ENCODE data around the gene TGFB1I1.
"Not testable (repeated sequence)": the region's sequence is repeated elsewhere in the genome, so short reads cannot be mapped to it uniquely, and the experiment has no call there.

The TGFB1I1 gene

DNA sequence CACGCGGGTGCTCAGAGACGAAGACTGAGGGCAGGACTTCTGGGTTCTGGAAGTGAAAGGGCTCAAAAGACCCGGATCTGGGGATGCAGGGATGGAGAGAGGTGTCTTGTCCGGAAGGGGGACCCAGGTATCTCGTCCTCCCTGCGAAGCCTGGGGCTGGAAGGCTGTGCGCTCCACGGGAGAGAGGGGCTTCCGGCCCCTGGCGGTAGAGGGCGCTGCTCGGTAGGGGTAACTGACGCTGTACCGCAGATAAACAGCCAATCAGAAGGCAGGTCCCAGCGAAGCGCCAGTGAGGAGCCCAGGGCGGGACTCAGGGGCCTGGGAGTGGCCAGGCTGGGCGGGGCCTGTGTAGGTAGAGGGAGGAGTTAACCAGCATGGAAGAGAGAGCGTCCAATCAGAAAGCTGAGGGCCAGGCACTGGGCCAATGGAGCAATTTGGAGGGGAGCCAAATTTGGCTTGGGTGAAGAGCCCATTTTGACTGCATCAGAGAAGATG lies 804 bp downstream of the TGFB1I1 start:
- peak; percentile 42 for DNase-seq

DNA sequence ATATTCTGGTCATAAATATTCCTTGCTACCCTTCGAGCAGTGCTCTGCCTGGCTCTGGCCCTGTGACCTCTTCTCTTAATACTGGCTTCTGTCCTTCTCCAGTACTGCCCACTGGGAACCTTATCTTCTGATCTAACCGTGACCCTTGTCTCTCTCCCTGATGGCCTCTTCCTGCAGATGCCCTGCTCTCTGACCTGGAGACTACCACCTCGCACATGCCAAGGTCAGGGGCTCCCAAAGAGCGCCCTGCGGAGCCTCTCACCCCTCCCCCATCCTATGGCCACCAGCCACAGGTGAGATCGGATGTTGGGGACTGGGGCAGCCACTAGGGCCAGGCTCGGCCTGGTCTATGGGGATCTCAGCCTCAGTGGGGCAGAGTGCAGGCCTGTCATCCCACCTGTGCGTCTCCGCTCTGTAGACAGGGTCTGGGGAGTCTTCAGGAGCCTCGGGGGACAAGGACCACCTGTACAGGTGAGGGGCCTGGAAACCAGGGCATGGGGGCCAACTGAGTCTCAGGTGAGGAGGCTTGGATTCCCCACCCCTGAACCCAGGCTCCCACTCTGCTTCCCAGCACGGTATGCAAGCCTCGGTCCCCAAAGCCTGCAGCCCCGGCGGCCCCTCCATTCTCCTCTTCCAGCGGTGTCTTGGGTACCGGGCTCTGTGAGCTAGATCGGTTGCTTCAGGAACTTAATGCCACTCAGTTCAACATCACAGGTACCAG lies 1.5 kb downstream of the TGFB1I1 start:
- no peak for DNase-seq

DNA sequence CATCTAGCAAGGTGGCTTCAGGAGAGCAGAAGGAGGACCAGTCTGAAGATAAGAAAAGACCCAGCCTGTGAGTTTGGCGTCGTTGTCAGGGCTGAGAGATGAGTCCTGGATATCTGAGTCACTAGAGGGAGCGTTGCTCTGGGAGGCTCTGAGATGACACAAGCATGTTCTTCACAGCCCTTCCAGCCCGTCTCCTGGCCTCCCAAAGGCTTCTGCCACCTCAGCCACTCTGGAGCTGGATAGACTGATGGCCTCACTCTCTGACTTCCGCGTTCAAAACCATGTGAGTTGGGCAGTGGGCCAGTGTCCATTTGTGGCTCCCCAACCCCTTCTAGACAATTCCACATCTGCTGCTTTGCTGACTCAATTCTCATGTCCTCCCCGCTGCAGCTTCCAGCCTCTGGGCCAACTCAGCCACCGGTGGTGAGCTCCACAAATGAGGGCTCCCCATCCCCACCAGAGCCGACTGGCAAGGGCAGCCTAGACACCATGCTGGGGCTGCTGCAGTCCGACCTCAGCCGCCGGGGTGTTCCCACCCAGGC lies 2.3 kb downstream of the TGFB1I1 start:
- DNase-seq = no peak

- no peak for DNase-seq
Measured at GRCh38 chr16:31474773-31475738, 3.1 kb downstream of the TGFB1I1 start.

DNA sequence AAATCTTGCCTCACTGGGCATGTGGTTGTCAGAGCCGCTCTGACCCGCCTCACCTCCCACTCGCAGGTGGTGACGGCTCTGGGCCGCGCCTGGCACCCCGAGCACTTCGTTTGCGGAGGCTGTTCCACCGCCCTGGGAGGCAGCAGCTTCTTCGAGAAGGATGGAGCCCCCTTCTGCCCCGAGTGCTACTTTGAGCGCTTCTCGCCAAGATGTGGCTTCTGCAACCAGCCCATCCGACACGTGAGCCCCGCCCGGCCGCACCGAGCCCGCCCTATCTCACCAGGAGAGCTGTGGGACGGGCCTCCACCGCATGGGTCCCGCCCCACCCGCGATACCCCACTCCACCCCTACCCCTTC lies 4.0 kb downstream of the TGFB1I1 start:
- DNase-seq = no peak

DNA sequence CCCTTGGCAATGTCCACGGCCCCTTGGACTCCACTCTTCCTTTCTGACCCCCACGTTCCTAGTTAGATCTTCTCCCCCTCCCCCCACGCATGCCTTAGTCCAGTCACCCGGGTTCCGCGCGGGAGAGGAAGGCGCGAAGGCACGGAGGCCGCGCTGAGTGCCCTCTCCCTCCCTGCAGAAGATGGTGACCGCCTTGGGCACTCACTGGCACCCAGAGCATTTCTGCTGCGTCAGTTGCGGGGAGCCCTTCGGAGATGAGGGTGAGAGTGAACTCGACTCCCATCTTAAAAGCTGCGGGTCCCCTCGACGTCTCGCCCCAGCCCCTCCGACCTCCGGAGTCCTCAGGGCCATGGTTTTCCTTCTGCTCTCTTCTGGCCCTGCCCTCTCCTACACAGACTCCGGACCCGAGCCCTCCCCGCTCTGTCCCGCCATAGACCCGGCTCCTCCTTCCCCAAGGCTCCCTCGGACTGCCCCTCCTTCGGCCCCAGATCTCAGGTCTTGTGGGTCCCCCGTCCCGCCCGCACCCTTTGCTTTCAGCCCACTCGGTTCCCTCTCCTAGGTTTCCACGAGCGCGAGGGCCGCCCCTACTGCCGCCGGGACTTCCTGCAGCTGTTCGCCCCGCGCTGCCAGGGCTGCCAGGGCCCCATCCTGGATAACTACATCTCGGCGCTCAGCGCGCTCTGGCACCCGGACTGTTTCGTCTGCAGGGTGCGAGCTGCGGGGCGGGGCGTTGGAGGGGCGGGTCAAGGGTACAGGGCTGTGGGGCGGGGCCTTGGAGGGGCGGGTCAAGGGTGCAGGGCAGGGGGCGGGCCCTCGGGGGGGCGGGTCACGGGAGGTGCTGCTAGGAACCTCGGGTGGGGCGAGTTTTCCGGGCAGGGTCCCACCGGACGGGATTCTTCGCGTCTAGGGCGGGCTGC lies 4.6 kb downstream of the TGFB1I1 start:
- DNase-seq = peak; percentile 89

GRCh38 chr16:31477220-31478216 lies 5.6 kb downstream of the TGFB1I1 start:
- peak; percentile 38 for DNase-seq

DNA sequence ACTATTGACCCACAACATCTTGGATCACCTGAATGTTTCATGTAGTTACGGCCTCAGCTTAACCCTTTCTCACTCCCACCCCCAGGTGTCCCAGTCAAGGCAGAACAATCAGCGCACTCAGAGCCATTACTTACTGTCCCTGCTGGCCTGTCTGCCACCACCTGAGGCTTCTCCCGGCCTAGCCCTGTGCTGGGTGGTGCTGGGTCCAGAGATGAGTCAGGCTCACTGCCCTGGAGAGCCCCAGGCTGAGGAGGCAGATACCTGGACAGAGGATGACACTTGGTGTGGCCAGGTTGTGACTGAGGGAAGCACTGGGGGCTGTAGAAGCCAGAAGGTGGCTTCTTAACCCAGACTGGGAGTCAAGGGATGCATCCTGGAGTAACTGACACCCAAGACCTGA lies 7.0 kb downstream of the TGFB1I1 start:
- DNase-seq = no peak

- DNase-seq = no peak
Measured at GRCh38 chr16:31479751-31480150, 7.8 kb downstream of the TGFB1I1 start.

GRCh38 chr16:31480851-31481536 lies 9.0 kb downstream of the TGFB1I1 start:
- DNase-seq = no peak

GRCh38 chr16:31483081-31483480 lies 11.1 kb downstream of the TGFB1I1 start, which contains the start of gene SLC5A2:
Gene SLC5A2 (plus strand): TSS chr16:31483123. CDS start chr16:31483137, 14 bp downstream.
- no peak for DNase-seq

DNA sequence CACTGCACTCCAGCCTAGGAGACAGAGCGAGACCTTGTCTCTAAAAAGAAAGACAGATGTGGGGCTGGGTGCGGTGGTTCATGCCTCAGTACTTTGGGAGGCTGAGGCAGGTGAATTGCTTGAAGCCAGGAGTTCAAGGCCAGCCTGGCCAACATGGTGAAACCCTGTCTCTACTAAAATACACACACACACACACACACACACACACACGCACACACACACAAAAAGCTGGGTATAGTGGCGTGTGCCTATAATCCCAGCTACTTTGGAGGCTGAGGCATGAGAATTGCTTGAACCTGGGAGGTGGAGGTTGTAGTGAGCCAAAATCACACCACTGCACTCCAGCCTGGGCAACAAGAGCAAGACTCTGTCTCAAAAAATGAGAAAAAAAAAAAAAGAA lies 12.1 kb downstream of the TGFB1I1 start:
- not testable (repeated sequence) for DNase-seq

GRCh38 chr16:31484491-31485171 lies 12.7 kb downstream of the TGFB1I1 start:
- DNase-seq = no peak

- no peak for DNase-seq
Measured at GRCh38 chr16:31485571-31485970, 13.6 kb downstream of the TGFB1I1 start.

GRCh38 chr16:31486045-31486444 lies 14.1 kb downstream of the TGFB1I1 start:
- no peak for DNase-seq

- DNase-seq = no peak
Measured at GRCh38 chr16:31487071-31487719, 15.2 kb downstream of the TGFB1I1 start.

DNA sequence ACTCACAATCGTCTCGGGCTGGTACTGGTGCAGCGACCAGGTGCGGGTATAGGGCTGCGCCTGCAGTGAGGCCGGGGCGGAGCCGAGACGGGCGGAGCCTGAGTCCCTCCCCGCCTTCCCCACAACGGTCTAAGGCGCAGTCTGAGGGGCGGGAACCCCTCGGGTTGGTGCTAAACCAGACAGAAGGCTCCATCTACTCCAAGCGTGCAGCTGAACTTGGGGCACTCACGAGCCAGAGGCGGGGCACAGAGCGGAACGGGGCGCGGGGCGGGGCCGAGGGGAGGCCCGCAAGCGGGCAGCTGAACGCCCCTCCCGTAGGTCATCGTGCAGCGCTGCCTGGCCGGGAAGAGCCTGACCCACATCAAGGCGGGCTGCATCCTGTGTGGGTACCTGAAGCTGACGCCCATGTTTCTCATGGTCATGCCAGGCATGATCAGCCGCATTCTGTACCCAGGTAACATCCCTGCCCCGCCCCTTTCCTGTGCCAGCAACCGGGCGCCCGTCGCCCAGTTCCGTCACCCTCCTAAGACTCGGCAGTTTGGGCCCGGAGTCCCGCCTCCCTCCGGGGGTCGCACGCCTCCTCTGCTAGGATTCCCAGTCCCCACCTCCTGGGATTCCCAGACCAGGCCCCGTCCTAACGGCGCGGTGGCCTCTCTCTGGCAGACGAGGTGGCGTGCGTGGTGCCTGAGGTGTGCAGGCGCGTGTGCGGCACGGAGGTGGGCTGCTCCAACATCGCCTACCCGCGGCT lies 15.9 kb downstream of the TGFB1I1 start:
- peak; percentile 76 for DNase-seq

All from CD4-positive, alpha-beta T cell treated with Interleukin-15 for 1 hour (primary cell).